Gastroesophageal sphincter (tissue), 3 donors: Measurements from ENCODE around the gene CD209.

Experiments
- EP300 ChIP-seq: sonication (generic); formaldehyde crosslinking; IDR thresholded peaks from one replicate; pipeline ENCODE4 v1.6.1; 2017; ENCODE audit warnings: antibody characterized with exemption, mild to moderate bottlenecking
- POLR2A ChIP-seq, 2 donors: fragments of 450-650 bp; IDR thresholded peaks; one replicate each; pipeline ENCODE4 v1.6.1; 2017; ENCODE audit warnings: antibody characterized with exemption in 2 of 2, mild to moderate bottlenecking in 2 of 2, moderate library complexity in 1 of 2
- POLR2AphosphoS5 ChIP-seq: sonication (generic); formaldehyde crosslinking; IDR thresholded peaks from one replicate; pipeline ENCODE4 v1.6.1; 2017; ENCODE audit warnings: antibody characterized with exemption
- TF ChIP-seq, protein P1 (sequence below), 4 experiments: fragments of 200-600 bp in 2 of 4; fragments of 450-650 bp in 2 of 4; sonication (generic) in 1 of 4; IDR thresholded peaks; one replicate each; pipeline ENCODE4 v1.5.1; 2017 to 2019; ENCODE audit warnings: antibody characterized with exemption in 4 of 4, mild to moderate bottlenecking in 2 of 4, moderate library complexity in 2 of 4

- TF ChIP-seq, protein P1, sequence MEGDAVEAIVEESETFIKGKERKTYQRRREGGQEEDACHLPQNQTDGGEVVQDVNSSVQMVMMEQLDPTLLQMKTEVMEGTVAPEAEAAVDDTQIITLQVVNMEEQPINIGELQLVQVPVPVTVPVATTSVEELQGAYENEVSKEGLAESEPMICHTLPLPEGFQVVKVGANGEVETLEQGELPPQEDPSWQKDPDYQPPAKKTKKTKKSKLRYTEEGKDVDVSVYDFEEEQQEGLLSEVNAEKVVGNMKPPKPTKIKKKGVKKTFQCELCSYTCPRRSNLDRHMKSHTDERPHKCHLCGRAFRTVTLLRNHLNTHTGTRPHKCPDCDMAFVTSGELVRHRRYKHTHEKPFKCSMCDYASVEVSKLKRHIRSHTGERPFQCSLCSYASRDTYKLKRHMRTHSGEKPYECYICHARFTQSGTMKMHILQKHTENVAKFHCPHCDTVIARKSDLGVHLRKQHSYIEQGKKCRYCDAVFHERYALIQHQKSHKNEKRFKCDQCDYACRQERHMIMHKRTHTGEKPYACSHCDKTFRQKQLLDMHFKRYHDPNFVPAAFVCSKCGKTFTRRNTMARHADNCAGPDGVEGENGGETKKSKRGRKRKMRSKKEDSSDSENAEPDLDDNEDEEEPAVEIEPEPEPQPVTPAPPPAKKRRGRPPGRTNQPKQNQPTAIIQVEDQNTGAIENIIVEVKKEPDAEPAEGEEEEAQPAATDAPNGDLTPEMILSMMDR (IDR thresholded peaks at IDR 0.05), result no peak
- TF ChIP-seq POLR2AphosphoS5 (no peak), POLR2A (IDR thresholded peaks at IDR 0.05) (no peak), EP300 (no peak)
These were observed 19.2 kb upstream of the CD209 start for GRCh38 chr19:7766535-7766934.
